ENCODE results near the gene CD24. TPM values are rescaled to one million over a fixed set of nuclear protein-coding genes. Genes with fewer than 3 reads are reported as not detected.
"Not testable (repeated sequence)": the region's sequence is repeated elsewhere in the genome, so short reads cannot be mapped to it uniquely, and the experiment has no call there.

CD24 gene
- total RNA-seq, 4 donors from 2014 or later = 711 to 1,654 (median 1,435) TPM

DNA sequence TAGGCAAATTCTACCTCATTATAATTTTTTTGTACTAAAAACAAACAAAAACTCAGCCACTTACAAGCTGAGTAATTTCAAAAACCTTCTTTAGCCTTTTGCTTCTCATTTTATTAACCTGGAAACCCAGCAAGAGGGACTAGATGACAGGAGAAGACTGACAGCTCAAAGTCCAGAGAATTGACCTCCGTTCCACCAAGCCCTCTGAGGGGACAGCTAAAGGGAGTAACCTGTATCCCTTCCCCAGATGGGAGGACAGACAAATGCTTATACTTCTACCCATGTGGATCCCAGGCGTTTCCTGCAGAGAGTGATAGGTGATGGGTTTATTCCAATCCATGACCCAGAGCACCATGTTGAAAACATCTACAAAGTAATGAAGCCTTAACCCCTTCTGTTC lies 35.0 kb upstream of the CD24 start:
- H3K9me3 ChIP-seq = no peaks in the 10 kb centered on the region
- H3K27me3 ChIP-seq = no peaks in the 10 kb centered on the region
- no peak overlapping the region for H3K27ac ChIP-seq
- 43 to 85% methylated on average over 1 to 2 of the region's 2 CpGs for WGBS, 2 donors
- intact Hi-C loops (cut with DNase I) = no loop called here
- no peaks in the 10 kb centered on the region for H3K36me3 ChIP-seq
- H3K4me1 ChIP-seq = no peaks in the 10 kb centered on the region
- TF ChIP-seq POLR2A (IDR thresholded peaks at IDR 0.05) (no peak), CTCF (IDR thresholded peaks at IDR 0.05) (no peak)
- no peak overlapping the region for H3K4me3 ChIP-seq
- DNase-seq = no peak

DNA sequence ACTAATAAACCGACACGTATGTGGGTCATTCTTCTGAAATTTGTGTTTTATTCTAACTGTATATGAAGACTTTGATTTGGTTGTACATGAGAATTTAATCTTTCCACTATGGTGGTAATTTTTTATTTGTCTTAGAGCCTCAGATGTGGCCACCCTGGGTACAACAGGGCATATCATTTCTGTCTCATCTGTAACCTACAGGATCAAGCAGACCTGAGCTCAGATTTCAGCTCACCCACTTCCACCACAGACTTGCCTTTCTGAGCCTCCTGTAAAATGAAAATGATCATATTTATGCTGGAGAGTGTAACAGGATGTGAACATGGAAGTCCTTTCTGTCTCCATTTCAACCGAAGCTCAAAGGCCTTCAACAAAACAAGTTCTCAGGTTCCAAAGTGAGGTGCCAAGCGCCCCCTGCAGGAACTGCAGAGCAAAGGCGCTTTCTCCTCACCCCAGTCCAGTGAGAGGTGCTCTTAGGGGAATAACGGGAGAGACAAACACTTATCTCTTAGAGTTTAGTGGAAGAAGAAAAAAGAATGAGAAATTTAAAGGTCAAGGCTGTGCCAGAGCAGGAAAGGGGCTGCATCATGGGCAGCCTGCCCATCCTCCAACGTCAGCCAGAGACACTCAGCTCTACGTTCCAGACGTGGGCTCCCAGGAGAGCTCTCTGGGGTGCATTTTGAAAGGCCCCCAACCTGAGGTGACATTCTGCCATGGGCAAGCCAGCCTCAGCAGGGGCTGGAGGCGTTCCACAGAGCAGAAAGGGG lies 23.0 kb upstream of the CD24 start:
- H3K27me3 ChIP-seq = no peaks in the 10 kb centered on the region
- no peaks in the 10 kb centered on the region for H3K9me3 ChIP-seq
- no peak for DNase-seq
- no peaks in the 10 kb centered on the region for H3K36me3 ChIP-seq
- intact Hi-C loops (cut with DNase I) = no loop called here
- no peaks in the 10 kb centered on the region for H3K4me1 ChIP-seq
- TF ChIP-seq CTCF (IDR thresholded peaks at IDR 0.05) (peak; percentile 43 to 85 (median 61)), POLR2A (IDR thresholded peaks at IDR 0.05) (no peak)
- H3K4me3 ChIP-seq = no peak overlapping the region
- WGBS, 2 donors = 58 to 59% methylated on average over 7 to 8 of the region's 10 CpGs
- no peak overlapping the region for H3K27ac ChIP-seq

DNA sequence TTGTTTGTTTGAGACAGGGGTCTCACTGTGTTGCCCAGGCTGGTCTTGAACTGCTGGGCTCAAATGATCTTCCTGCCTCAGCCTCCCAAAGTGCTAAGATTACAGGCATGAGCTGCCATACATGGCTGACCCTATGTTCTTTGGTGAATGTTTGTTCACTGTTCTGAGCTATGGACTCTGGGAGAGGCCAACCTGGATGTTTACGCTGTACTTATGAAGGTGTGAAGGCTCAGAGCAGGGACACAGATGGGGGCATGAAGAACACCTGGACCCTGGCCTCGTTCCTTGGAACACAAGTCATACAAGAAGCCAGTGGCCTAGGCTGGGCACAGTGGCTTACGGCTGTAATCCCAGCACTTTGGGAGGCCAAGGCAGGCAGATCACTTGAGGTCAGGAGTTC lies 21.1 kb upstream of the CD24 start:
- no peak for DNase-seq
- no peak for TF ChIP-seq CTCF (IDR thresholded peaks at IDR 0.05)
- no peaks in the 10 kb centered on the region for H3K4me1 ChIP-seq
- intact Hi-C loops (cut with DNase I) = no loop called here
- H3K36me3 ChIP-seq = no peaks in the 10 kb centered on the region
- WGBS, 2 donors = 87 to 90% methylated on average over 2 of the region's 3 CpGs
- no peak overlapping the region for H3K27ac ChIP-seq
- no peak overlapping the region for H3K4me3 ChIP-seq
- no peaks in the 10 kb centered on the region for H3K9me3 ChIP-seq
- peaks cover 0 to 4% (median 0%) of the 10 kb centered on the region in 4 donors for H3K27me3 ChIP-seq

GRCh38 chr6:106989737-106990136 lies 15.2 kb upstream of the CD24 start:
- peaks cover 0 to 24% (median 0%) of the 10 kb centered on the region in 4 donors for H3K27me3 ChIP-seq
- not testable (repeated sequence) for H3K4me1 ChIP-seq, H3K9me3 ChIP-seq, DNase-seq, H3K27ac ChIP-seq, H3K36me3 ChIP-seq, H3K4me3 ChIP-seq
- intact Hi-C loops (cut with DNase I) = loop anchor here (10.0 kb wide), 1 partner anchor 415 kb away; no protein-coding TSS in a partner anchor
- WGBS, 2 donors = 37 to 49% methylated on average over 3 of the region's 3 CpGs

DNA sequence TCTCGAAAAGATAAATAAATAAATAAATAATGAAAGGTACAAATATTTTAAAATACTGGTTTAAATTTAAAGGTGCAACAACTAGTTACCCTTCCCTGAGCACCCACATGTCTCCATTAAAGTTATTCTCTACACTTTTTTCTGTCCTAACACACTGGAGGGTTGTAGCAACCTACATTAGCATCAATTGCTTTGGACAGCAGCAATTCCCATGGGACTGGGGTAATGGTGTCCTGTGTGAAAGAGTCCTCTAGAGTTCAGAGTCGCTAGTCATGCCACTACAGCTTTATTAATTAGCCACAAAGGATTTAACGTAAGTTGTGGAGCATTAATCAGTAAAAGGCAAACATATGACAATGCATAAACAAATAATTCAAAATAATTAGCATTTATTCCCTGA lies 14.1 kb upstream of the CD24 start:
- WGBS, 2 donors = 51 to 55% methylated on average over 3 of the region's 3 CpGs
- Histone ChIP-seq H3K4me1 (no peaks in the 10 kb centered on the region), H3K27ac (no peak overlapping the region), H3K9me3 (no peaks in the 10 kb centered on the region), H3K27me3 (peaks cover 0 to 34% (median 0%) of the 10 kb centered on the region in 4 donors), H3K4me3 (no peak overlapping the region), H3K36me3 (no peaks in the 10 kb centered on the region)
- DNase-seq = no peak
- intact Hi-C loops (cut with DNase I) = loop anchor here (10.0 kb wide), 1 partner anchor 414 kb away; no protein-coding TSS in a partner anchor
- TF ChIP-seq POLR2A (IDR thresholded peaks at IDR 0.05) = no peak
- TF ChIP-seq CTCF (IDR thresholded peaks at IDR 0.05) = no peak

Measured in esophagus squamous epithelium (tissue), 5 donors.